Tibial nerve (tissue), 4 donors: Measurements from ENCODE around the gene TSSC4. TPM values are rescaled to one million over a fixed set of nuclear protein-coding genes. Genes with fewer than 3 reads are reported as not detected.
"Not testable (repeated sequence)": the region's sequence is repeated elsewhere in the genome, so short reads cannot be mapped to it uniquely, and the experiment has no call there.

Experiments
- DNase-seq, 2 donors: peaks; one replicate each; pipeline ENCODE4 v3.0.0-alpha.2; 2019; ENCODE audit warnings: low spot score in 2 of 2
- H3K27ac ChIP-seq, 4 donors: fragments of 200-600 bp; sonication (generic) in 3 of 4; one replicate each; pipeline ENCODE4 v1.5.1; 2017 to 2019; ENCODE audit warnings: mild to moderate bottlenecking in 1 of 4
- H3K27me3 ChIP-seq, 2 donors: fragments of 200-600 bp; sonication (generic) in 1 of 2; one replicate each; pipeline versions ENCODE4 v1.5.1 to v1.6.0; 2017 to 2019
- H3K36me3 ChIP-seq, 3 donors: fragments of 200-600 bp; sonication (generic); one replicate each; pipeline ENCODE4 v1.5.1; 2018 to 2019
- H3K4me1 ChIP-seq, 4 donors: fragments of 200-600 bp; sonication (generic) in 3 of 4; one replicate each; pipeline ENCODE4 v1.5.1; 2017 to 2019
- H3K4me3 ChIP-seq, 4 donors: fragments of 200-600 bp; sonication (generic) in 3 of 4; one replicate each; pipeline ENCODE4 v1.5.1; 2017 to 2019; ENCODE audit warnings: mild to moderate bottlenecking in 1 of 4, moderate library complexity in 1 of 4
- H3K9me3 ChIP-seq, 4 donors: fragments of 200-600 bp; sonication (generic) in 3 of 4; one replicate each; pipeline ENCODE4 v1.5.1; 2017 to 2019
- EP300 ChIP-seq, 2 donors: sonication (generic); formaldehyde crosslinking; IDR thresholded peaks; one replicate each; pipeline ENCODE4 v1.6.1; 2017; ENCODE audit warnings: antibody characterized with exemption in 2 of 2, mild to moderate bottlenecking in 1 of 2
- POLR2A ChIP-seq, 2 donors: fragments of 450-650 bp; IDR thresholded peaks; one replicate each; pipeline ENCODE4 v1.6.1; 2017; ENCODE audit warnings: antibody characterized with exemption in 2 of 2, mild to moderate bottlenecking in 2 of 2, moderate library complexity in 2 of 2
- WGBS, 2 donors: methylation state at CpG; one replicate each; pipeline ENCODE4 v1.1.5; 2018; 5-methylcytosine and 5-hydroxymethylcytosine counted together
- total RNA-seq, 4 donors: library from RNA; depleted of rRNA; stranded (reverse); fragments of >200 nt; gene quantifications; one replicate each; pipeline ENCODE4 v1.1.0, GENCODE V29; 2016
- TF ChIP-seq, protein P1 (sequence below), 5 experiments: fragments of 200-600 bp in 3 of 5; fragments of 450-650 bp in 2 of 5; sonication (generic) in 3 of 5; IDR thresholded peaks; one replicate each; pipeline ENCODE4 v1.5.1; 2016 to 2019; ENCODE audit warnings: antibody characterized with exemption in 5 of 5, mild to moderate bottlenecking in 3 of 5, moderate library complexity in 2 of 5

Gene TSSC4
- total RNA-seq, 4 donors from 2014 or later: 44.8 to 54.3 (median 49.1) TPM

DNA sequence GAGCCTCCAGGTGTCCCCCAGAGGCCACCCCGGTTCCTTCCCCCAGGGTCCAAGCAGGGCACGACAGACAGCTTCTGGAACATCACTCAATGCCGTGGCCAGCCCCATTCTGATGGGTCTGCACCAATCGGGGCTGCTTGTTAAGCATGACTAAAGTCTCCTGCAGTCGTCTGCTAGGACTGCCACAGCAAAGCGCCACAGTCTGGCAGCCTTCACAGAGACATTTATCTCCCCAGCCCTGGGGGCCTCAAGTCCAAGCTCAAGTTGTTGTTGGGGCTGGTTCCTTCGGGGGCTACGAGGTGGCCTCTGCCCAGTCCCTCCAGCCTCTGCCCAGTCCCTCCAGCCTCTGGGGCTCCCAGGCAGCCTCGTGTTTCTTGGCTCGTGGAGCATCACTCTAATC, 37.4 kb upstream of the TSSC4 start:
- TF ChIP-seq, protein P1, sequence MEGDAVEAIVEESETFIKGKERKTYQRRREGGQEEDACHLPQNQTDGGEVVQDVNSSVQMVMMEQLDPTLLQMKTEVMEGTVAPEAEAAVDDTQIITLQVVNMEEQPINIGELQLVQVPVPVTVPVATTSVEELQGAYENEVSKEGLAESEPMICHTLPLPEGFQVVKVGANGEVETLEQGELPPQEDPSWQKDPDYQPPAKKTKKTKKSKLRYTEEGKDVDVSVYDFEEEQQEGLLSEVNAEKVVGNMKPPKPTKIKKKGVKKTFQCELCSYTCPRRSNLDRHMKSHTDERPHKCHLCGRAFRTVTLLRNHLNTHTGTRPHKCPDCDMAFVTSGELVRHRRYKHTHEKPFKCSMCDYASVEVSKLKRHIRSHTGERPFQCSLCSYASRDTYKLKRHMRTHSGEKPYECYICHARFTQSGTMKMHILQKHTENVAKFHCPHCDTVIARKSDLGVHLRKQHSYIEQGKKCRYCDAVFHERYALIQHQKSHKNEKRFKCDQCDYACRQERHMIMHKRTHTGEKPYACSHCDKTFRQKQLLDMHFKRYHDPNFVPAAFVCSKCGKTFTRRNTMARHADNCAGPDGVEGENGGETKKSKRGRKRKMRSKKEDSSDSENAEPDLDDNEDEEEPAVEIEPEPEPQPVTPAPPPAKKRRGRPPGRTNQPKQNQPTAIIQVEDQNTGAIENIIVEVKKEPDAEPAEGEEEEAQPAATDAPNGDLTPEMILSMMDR (IDR thresholded peaks at IDR 0.05): no peak
- no peak for TF ChIP-seq POLR2A (IDR thresholded peaks at IDR 0.05)
- no peak for TF ChIP-seq EP300 (IDR thresholded peaks at IDR 0.05)
- Histone ChIP-seq H3K27ac (no peak overlapping the region), H3K27me3 (no peaks in the 10 kb centered on the region), H3K9me3 (no peaks in the 10 kb centered on the region), H3K4me3 (no peak overlapping the region), H3K36me3 (no peaks in the 10 kb centered on the region), H3K4me1 (peaks cover 0 to 31% (median 21%) of the 10 kb centered on the region in 4 donors)
- WGBS, 2 donors: 83 to 88% methylated on average over 10 of the region's 10 CpGs
- no peak for DNase-seq

DNA sequence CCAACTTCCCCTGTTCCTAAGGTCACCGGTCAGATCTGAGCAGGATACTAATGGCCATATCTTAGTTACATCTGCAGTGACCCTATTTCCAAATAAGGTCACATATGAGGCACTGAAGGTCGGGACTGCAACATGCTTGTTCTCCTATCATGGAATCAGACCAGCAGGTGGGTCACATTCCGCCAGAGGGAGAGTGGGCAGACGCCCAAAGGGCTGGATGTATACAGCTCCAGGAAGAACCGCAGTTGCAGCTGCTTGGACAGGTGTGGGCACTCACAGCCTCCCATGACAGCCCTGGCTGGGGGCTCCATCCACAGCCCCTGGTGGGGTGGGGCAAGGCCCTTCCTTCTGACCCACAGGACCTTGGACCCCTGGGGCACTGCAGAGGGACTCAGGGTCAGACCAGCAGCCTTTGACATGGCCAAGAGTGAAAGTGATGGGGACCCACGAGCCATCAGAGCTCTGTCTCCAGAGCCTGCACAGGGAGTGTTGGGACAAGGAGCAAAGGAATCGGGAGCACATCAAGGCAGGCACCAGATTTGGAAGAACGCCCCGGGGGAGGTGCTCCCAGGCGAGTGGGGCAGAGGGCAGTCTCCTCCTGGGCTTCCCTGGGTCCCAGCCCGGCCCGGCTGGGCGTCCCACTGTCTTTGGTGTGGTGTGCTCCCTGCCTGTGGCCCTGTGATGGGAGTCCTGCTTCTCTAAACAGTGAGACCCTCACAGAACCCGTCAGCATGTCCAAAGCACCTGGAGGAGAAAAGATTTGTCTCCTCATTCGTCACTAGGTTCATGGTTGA, 36.8 kb upstream of the TSSC4 start:
- H3K4me3 ChIP-seq: no peak overlapping the region
- no peak overlapping the region for H3K27ac ChIP-seq
- H3K9me3 ChIP-seq: no peaks in the 10 kb centered on the region
- DNase-seq: no peak
- 89 to 90% methylated on average over 12 to 15 of the region's 15 CpGs for WGBS, 2 donors
- no peaks in the 10 kb centered on the region for H3K27me3 ChIP-seq
- TF ChIP-seq, protein P1 (IDR thresholded peaks at IDR 0.05): no peak
- no peak for TF ChIP-seq POLR2A (IDR thresholded peaks at IDR 0.05)
- no peak for TF ChIP-seq EP300 (IDR thresholded peaks at IDR 0.05)
- H3K4me1 ChIP-seq: peaks cover 0 to 31% (median 21%) of the 10 kb centered on the region in 4 donors
- no peaks in the 10 kb centered on the region for H3K36me3 ChIP-seq

DNA sequence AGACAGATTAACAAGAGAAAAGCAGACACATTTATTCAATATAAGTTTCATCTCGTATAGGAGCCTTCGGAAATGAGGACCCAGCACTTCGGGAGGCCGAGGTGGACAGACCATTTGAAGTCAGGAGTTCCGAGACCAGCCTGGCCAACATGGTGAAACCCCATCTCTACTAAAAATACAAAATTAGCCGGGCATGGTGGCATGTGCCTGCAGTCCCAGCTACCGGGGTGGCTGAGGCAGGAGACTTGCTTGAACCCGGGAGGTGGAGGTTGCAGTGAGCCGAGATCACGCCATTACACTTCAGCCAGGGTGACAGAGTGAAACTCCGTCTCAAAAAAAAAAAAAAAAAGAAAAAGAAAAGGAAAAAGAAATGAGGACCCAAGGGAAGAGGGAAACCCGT, 36.2 kb upstream of the TSSC4 start:
- H3K27ac ChIP-seq, H3K4me3 ChIP-seq, DNase-seq, H3K36me3 ChIP-seq, H3K27me3 ChIP-seq, H3K9me3 ChIP-seq: not testable (repeated sequence)
- peaks cover 0 to 31% (median 21%) of the 10 kb centered on the region in 4 donors for H3K4me1 ChIP-seq
- WGBS, 2 donors: 92 to 93% methylated on average over 12 of the region's 12 CpGs

DNA sequence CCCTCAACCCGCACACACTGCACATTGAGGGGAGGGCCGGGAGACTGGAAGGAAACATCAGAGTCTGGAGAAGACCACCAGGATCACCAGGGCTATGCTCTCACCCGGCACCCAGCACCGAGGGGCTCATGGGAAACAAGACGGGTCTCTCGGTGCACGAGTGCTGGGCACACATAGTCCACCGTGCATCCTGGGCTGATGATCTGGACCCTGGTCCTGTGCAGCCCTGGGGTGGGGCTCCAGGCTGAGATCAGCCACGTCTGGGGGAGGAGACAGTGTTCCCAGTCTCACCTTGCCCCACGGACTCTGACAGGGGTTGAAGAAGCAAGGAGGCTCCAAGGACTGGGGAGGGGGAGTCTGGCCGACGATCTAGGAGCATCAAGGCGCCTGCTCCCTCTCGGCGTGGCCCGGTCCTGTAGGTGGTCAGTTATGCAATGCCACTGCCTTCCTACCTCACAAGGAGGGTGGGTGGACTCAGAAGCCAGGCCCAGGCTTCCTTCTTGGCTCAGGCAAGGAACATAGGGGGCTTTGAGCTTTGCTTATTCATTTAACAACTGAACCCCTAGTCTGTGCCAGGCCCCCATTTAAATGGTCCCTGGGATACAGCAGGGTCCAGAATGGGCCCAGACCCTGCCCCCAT, 34.9 kb upstream of the TSSC4 start:
- DNase-seq: no peak
- 72 to 74% methylated on average over 13 to 14 of the region's 16 CpGs for WGBS, 2 donors
- Histone ChIP-seq H3K27me3 (no peaks in the 10 kb centered on the region), H3K4me1 (peaks cover 0 to 31% (median 21%) of the 10 kb centered on the region in 4 donors), H3K27ac (peak overlapping the region; percentile 45 to 74 (median 62)), H3K36me3 (no peaks in the 10 kb centered on the region), H3K4me3 (no peak overlapping the region), H3K9me3 (no peaks in the 10 kb centered on the region)
- TF ChIP-seq, protein P1 (IDR thresholded peaks at IDR 0.05): no peak
- TF ChIP-seq POLR2A (IDR thresholded peaks at IDR 0.05) (no peak), EP300 (IDR thresholded peaks at IDR 0.05) (no peak)

DNA sequence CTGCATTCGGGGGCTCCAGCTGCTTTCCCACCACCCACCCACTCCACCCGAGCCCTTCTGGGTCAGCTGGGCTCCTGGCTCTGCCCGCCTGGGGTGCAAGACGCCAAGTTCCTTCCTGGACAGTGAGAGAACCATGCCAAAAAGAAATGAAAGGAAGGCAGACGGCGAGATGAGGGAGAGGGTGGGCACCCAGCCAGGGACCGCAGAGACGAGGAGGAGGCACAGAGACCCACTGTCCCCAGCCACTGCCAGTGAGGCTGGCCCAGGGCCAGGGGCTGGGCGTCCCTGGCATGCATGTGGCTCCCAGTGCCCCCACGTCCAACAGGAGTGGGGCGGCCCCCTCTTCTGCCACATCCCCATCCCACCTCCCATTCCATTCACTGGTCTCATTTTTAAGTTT, 34.3 kb upstream of the TSSC4 start:
- Histone ChIP-seq H3K4me1 (peaks cover 0 to 31% (median 21%) of the 10 kb centered on the region in 4 donors), H3K36me3 (no peaks in the 10 kb centered on the region), H3K27me3 (no peaks in the 10 kb centered on the region), H3K9me3 (no peaks in the 10 kb centered on the region), H3K27ac (peak overlapping the region; percentile 45 to 74 (median 62)), H3K4me3 (no peak overlapping the region)
- peak in 1 of 2 donors; percentile 32 for TF ChIP-seq EP300 (IDR thresholded peaks at IDR 0.05)
- TF ChIP-seq POLR2A (IDR thresholded peaks at IDR 0.05): peak in 1 of 2 donors; percentile 12
- TF ChIP-seq, protein P1 (IDR thresholded peaks at IDR 0.05): no peak
- 24 to 44% methylated on average over 11 of the region's 11 CpGs for WGBS, 2 donors
- DNase-seq: no peak
